ENCODE results near the gene TTYH1.
A peak's percentile ranks its signal among the peaks of the same experiment; 100 is the strongest.
"Not testable (repeated sequence)": the region's sequence is repeated elsewhere in the genome, so short reads cannot be mapped to it uniquely, and the experiment has no call there.

The TTYH1 gene

DNA sequence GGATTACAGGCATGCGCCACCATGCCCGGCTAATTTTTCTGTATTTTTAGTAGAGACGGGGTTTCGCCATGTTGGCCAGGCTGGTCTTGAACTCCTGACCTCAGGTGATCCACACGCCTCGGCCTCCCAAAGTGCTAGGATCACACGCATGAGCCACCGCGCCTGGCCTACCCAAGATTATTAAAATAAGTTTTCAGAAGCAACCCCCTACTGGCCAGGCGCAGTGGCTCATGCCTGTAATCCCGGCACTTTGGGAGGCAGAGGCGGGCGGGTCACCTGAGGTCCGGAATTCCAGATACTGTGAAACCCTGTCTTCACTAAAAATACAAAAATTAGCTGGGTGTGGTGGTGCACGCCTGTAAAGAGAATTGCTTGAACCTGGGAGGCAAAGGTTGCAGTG, 31.1 kb downstream of the TTYH1 start:
- DNase-seq (ENCODE audit: low spot score), result not testable (repeated sequence)

- peak; percentile 36 for DNase-seq (ENCODE audit: low spot score)
Measured at GRCh38 chr19:54448040-54448773, 32.9 kb downstream of the TTYH1 start.

GRCh38 chr19:54448774-54449700, 33.8 kb downstream of the TTYH1 start, which contains the start of gene LENG8:
Gene LENG8, plus strand, starts transcription at chr19:54449199. Its CDS starts 2,146 bp downstream, at chr19:54451345.
- DNase-seq (ENCODE audit: low spot score), result peak; percentile 96

- no peak for DNase-seq (ENCODE audit: low spot score)
Measured at GRCh38 chr19:54449701-54450069, 34.4 kb downstream of the TTYH1 start.

GRCh38 chr19:54451331-54451871, 36.1 kb downstream of the TTYH1 start:
- DNase-seq (ENCODE audit: low spot score), result no peak

GRCh38 chr19:54451997-54452396, 36.7 kb downstream of the TTYH1 start:
- DNase-seq (ENCODE audit: low spot score), result no peak

GRCh38 chr19:54452626-54453025, 37.4 kb downstream of the TTYH1 start:
- no peak for DNase-seq (ENCODE audit: low spot score)

- no peak for DNase-seq (ENCODE audit: low spot score)
Measured at GRCh38 chr19:54453921-54454780, 38.9 kb downstream of the TTYH1 start.

DNA sequence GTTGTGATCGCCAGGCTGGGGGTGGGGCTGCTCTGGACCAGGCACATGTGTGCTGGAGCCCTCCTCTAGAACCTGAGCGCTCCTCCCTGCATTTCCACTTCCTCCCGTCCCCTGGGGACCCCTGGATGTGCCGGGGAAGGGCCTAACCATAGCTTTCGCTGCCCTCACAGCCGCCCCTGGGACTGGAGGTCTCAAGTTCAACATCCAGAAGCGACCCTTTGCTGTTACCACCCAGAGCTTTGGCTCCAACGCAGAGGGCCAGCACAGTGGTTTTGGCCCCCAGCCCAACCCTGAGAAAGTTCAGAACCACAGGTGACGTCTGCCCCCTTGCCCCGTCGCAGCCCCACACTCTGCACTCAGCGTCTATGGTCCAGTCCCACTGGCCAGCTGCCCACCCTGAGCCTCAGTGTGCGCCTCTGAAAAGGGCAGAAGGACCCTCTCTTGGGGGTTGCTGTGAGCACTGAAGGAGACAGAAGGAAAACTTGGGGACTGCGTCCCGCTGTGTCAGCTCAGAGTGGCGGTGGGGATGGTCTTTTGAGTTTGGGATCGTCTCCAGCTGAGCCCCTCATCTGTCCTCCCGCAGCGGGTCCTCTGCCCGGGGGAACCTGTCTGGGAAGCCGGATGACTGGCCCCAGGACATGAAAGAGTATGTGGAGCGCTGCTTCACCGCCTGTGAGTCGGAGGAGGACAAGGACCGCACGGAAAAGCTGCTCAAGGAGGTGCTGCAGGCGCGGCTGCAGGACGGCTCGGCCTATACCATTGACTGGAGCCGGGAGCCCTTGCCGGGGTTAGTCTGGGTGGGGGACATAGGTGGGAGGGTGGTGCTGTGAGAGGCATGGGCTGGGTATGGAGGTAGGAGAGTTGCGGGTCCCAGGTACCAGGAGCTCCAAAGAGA, 39.8 kb downstream of the TTYH1 start:
- DNase-seq (ENCODE audit: low spot score), result no peak

GRCh38 chr19:54455786-54456422, 40.6 kb downstream of the TTYH1 start:
- no peak for DNase-seq (ENCODE audit: low spot score)

DNA sequence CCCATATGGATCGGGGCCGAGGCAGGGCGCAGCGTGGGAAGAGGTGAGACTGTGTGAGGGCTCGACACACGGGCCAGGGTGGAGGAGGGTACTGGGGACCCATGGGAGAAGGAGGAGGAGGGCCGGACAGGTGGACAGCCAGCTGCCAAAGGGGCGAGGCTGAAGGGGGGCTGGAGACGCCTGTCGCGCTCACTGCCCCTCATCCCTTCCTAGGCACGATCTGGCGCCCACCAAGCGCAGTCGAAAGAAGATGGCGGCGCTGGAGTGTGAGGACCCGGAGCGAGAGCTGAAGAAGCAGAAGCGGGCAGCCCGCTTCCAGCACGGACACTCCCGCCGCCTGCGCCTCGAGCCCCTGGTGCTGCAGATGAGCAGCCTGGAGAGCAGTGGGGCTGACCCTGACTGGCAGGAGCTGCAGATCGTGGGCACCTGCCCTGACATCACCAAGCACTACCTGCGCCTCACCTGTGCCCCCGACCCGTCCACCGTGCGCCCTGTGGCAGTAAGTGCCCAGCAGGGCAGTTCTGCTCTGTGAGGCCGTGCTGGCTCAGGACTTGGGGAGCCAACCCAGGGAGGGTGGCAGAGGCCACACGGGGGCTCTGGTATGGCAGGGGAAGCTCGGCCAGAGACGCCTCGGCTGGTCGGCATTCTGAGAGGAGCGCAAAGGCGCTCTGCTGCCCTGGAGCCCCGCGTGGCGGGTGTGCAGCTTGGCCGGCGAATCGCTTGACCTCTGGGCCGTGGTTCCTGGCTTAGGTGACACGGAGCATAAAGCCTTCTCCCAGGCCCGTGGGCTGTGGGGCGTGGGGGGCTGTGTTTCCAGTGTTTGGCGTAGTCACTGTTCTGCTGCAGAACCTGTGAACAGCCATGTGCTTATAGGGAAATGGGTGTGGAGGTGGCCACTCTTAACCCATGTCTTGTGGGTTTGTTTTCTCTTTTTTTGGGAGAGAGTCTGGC, 41.4 kb downstream of the TTYH1 start:
- DNase-seq (ENCODE audit: low spot score), result no peak

GRCh38 chr19:54457773-54458647, 42.7 kb downstream of the TTYH1 start:
- no peak for DNase-seq (ENCODE audit: low spot score)

DNA sequence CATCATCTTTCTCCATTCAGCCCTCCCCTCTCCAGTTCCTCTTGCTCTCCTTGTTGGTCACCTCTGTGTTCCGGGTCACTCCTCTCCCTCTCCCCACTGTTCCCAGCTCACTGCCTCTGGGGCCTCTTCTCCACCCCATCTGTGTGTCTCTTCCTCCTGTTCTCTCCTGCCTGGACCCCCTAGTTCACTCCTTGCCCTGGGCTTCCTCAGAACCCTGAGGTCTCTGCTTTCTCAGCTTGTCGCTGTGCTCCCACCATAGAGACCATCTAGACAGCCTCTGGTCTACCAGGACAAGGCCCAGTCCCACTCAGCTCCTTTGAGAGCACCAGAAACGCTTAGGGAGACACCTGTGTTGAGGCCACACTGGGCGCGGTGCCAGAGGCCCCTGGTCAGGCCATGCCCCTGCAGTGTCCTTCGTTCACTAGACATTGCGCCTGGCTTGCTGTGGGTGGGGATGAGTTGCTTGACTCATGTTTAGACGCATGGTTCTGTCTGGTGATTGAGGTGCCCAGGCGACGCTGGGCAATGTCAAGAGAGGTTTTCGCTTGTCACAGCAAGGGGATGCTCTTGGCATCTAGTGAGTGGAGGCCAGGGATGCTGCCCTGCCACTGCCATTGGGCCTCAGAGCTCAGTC, 43.5 kb downstream of the TTYH1 start:
- no peak for DNase-seq (ENCODE audit: low spot score)

DNA sequence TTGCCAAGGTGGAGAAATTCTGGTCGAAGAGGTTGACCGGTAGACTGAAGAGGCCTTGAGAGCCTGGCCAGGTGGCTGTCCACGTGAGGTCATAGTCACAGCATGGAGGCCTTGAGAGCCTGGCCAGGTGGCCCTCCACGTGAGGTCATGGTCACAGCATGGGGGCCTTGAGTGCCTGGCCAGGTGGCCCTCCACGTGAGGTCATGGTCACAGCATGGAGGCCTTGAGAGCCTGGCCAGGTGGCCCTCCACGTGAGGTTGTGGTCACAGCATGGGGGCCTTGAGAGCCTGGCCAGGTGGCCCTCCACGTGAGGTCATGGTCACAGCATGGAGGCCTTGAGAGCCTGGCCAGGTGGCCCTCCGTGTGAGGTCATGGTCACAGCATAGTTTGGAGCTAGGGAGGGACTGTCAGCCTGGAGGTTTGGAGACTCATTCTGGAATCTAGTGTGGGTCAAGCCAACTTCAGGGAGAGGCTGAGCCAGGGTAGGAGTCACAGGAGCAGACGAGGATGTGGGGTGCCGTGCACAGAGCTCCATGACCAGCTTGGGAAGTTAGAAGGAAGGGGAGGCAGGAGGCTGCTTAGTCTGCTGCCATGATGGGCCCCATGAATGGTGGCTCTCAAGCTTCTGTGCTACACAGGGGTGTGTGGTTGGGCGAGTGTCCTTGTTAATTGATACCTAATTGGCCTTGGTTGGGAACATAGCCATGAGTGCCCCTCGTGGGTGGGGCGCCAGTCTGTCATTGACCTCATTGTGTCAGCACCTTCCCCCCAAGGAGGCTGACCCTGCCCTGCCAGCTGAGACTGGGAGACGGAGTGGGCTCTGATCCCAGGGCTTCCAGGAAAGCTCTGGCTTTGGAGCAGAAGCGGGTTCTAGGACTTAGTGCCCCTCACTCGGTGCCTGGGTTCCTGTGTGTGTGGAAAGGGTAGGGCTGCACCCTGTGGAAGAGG, 44.3 kb downstream of the TTYH1 start:
- no peak for DNase-seq (ENCODE audit: low spot score)

GRCh38 chr19:54460230-54461005, 45.2 kb downstream of the TTYH1 start:
- DNase-seq (ENCODE audit: low spot score), result no peak

DNA sequence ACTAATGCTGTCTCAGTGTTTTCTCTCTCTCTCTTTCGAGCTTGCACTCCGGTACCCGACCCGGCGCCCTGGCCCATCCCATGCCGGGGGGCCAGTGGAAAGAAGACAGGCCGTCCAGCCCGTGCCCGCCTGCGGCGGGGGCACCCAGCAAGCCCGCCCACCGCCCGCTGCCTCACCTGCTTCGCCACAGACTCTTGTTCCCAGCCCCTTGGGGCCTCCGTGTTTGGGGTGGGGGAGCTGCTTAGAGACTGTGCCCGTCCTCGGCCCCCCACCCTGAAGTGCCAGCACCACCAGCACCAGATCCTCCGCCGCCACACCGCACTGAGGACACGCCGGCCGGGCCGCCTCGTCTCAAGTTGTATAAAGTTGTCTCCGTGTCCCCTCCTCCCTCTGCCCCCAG, 45.9 kb downstream of the TTYH1 start:
- DNase-seq (ENCODE audit: low spot score), result no peak

All from LoVo (cell line).